Panc1 (cell line): Measurements from ENCODE around the gene ZNF575.

Source experiments
- SIN3A ChIP-seq: IDR thresholded peaks from 2 replicates; pipeline ENCODE4 v1.6.1; 2012; ENCODE audit warnings: low read depth, mild to moderate bottlenecking, low read length, moderate library complexity, borderline replicate concordance; ENCODE audit not compliant: insufficient read depth
- TF ChIP-seq, protein P1 (sequence below): fragments of 450-650 bp; IDR thresholded peaks from 2 replicates; pipeline ENCODE4 v1.5.1; 2017; ENCODE audit warnings: mild to moderate bottlenecking

DNA sequence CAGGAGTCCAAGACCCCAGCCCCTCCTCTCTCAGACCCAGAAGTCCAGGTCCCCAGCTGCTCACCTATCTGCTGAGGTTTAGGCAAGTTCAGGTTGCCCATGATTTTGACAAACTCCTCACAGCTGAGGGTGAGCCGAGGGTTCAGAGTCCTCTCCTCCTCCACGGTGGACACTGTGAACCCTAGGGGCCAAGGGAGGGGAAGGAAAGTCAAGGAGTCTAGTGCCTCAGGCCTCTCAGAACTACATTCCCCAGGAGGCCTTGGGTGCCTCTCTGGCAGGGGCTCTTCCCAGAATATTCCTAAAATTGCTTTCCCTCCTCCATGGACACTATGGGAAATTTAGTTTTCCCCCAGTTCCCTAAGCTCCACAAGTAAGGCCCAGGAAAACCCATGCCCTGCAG is 25.1 kb upstream of the ZNF575 start:
- TF ChIP-seq, protein P1, sequence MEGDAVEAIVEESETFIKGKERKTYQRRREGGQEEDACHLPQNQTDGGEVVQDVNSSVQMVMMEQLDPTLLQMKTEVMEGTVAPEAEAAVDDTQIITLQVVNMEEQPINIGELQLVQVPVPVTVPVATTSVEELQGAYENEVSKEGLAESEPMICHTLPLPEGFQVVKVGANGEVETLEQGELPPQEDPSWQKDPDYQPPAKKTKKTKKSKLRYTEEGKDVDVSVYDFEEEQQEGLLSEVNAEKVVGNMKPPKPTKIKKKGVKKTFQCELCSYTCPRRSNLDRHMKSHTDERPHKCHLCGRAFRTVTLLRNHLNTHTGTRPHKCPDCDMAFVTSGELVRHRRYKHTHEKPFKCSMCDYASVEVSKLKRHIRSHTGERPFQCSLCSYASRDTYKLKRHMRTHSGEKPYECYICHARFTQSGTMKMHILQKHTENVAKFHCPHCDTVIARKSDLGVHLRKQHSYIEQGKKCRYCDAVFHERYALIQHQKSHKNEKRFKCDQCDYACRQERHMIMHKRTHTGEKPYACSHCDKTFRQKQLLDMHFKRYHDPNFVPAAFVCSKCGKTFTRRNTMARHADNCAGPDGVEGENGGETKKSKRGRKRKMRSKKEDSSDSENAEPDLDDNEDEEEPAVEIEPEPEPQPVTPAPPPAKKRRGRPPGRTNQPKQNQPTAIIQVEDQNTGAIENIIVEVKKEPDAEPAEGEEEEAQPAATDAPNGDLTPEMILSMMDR = no peak
- TF ChIP-seq SIN3A = no peak
